ENCODE data around the gene TTC24.

The TTC24 gene

DNA sequence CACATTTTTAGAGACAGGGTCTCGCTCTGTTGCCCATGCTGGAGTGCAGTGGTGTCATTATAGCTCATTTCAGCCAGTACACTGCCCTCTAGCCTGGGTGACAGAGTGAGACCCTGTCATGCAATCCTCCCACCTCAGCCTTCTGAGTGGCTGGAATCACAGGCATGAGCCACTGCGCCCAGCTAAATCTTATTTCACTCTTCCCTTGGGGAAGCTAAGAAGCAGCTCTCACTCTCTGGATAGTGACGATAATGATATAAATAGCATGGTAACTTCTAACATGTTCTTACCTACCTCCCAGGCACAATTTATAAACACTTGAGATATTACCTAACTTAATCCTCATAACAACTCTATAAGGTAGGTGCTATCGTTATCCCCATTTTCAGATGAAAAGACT is 32.1 kb upstream of the TTC24 start:
- TF ChIP-seq CTCF (IDR thresholded peaks at IDR 0.05; ENCODE audit: control insufficient read depth, insufficient read depth, low read depth, low read length, missing control alignments) = no peak
- no peak for DNase-seq (ENCODE audit: low read depth)

GRCh38 chr1:156547982-156548381 is 31.5 kb upstream of the TTC24 start:
- no peak overlapping the region for H3K4me3 ChIP-seq (ENCODE audit: control insufficient read depth, low read depth, low read length)
- no peak for TF ChIP-seq CTCF (IDR thresholded peaks at IDR 0.05; ENCODE audit: control insufficient read depth, insufficient read depth, low read depth, low read length, missing control alignments)
- DNase-seq (ENCODE audit: low read depth) = no peak

More for the DNA sequence above, 32.1 kb upstream of the TTC24 start:
- no peak overlapping the region for H3K4me3 ChIP-seq (ENCODE audit: control insufficient read depth, low read depth, low read length)

DNA sequence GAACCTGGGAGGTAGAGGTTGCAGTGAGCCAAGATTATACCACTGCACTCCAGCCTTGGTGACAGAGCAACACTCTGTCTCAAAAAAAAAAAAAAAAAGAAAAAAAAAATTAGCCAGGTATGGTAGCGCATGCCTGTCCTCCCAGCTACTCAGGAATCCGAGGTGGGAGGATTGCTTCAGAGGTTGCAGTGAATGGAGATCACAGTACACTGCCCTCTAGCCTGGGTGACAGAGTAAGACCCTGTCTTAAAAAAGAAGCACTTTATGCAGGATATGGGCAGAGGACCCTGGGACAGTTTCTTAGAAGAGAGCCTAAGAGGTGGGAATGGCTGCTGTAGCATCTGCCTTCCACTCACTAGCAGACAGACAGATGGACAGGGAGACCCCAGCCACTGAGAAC is 30.1 kb upstream of the TTC24 start:
- H3K4me3 ChIP-seq (ENCODE audit: control insufficient read depth, low read depth, low read length) = no peak overlapping the region
- DNase-seq (ENCODE audit: low read depth) = no peak
- no peak for TF ChIP-seq CTCF (IDR thresholded peaks at IDR 0.05; ENCODE audit: control insufficient read depth, insufficient read depth, low read depth, low read length, missing control alignments)

DNA sequence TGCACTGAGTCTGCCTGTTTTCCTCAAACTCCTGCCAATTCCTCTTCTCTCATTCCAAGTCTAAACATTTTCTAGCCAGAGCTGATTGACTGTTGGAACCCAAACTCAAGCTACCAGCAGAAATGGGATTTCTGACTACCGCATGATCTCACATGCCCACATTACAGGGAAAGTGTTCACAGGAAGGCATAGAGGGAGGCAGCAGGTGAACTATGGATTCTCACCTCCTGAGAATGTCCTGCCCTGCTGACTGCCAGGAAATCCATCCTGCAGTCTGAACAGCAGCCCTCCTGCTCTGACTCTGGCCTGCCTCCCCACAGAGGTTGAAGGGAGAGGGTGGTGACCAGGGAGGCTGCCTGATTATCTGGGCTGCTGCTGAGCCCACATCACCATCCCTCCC is 29.7 kb upstream of the TTC24 start:
- no peak for TF ChIP-seq CTCF (IDR thresholded peaks at IDR 0.05; ENCODE audit: control insufficient read depth, insufficient read depth, low read depth, low read length, missing control alignments)
- no peak for DNase-seq (ENCODE audit: low read depth)
- H3K4me3 ChIP-seq (ENCODE audit: control insufficient read depth, low read depth, low read length) = no peak overlapping the region

- no peak overlapping the region for H3K4me3 ChIP-seq (ENCODE audit: control insufficient read depth, low read depth, low read length)
- TF ChIP-seq CTCF (IDR thresholded peaks at IDR 0.05; ENCODE audit: control insufficient read depth, insufficient read depth, low read depth, low read length, missing control alignments) = no peak
- DNase-seq (ENCODE audit: low read depth) = no peak
These were observed 29.2 kb upstream of the TTC24 start for GRCh38 chr1:156550346-156550745.

DNA sequence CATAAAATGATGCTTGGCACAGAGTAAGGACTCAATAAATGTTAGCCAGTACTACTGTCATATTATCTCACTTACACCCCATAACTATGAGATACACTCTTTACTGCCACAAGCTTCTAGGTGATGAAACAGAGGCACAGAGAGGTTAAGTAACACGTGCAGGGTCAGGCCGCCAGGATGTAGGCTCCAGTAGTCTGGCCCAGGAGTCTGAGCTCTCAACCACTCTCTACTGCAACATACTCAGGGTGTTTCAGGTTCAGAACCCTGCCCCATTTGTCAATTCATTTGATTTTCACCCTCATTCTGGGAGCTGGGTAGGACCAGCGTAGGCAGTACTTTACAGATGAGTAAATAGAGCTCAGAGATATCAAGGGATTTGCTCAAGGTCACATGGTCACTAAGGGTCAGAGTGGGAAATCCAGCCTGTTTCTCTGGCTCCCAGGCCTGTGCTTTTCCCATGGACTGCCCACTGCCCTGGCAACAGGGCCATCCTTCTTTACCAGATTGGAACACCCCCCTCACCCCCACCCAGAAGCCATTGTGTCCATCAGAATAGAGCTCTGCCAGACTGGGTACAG is 28.4 kb upstream of the TTC24 start:
- H3K4me3 ChIP-seq (ENCODE audit: control insufficient read depth, low read depth, low read length) = no peak overlapping the region
- DNase-seq (ENCODE audit: low read depth) = no peak
- no peak for TF ChIP-seq CTCF (IDR thresholded peaks at IDR 0.05; ENCODE audit: control insufficient read depth, insufficient read depth, low read depth, low read length, missing control alignments)

DNA sequence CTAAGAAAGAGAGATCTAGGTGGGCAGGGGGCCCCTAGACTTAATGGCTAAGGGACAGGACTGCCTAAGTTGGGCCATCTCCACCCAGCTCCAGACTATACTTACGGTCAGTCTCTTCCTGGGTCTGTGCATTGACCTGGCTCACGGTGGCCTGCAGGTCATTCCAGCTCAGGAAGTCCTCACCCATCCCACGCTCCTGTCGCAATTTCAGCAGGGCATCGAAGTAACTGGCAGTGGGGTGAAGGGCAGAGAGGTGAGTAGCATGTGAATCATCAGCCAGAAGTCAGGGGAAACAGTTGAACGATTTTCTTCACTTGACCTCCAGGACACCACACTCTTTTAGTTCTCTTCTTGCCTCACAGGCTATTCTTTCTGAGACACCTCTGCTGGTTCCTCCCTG is 27.7 kb upstream of the TTC24 start:
- no peak overlapping the region for H3K4me3 ChIP-seq (ENCODE audit: control insufficient read depth, low read depth, low read length)
- no peak for TF ChIP-seq CTCF (IDR thresholded peaks at IDR 0.05; ENCODE audit: control insufficient read depth, insufficient read depth, low read depth, low read length, missing control alignments)
- DNase-seq (ENCODE audit: low read depth) = no peak
